H9 (cell line): ENCODE results near the gene MKI67. TPM values are rescaled to one million over a fixed set of nuclear protein-coding genes. Genes with fewer than 3 reads are reported as not detected.

Experiments
- DNase-seq: peaks from one replicate; pipeline ENCODE4 v3.0.0-alpha.2; 2017
- H2AFZ ChIP-seq: one replicate; pipeline ENCODE4 v1.6.1; 2013; ENCODE audit warnings: mild to moderate bottlenecking, low read length, control low read depth, moderate library complexity
- H2AK5ac ChIP-seq: 2 replicates; pipeline ENCODE4 v1.6.1; 2013; ENCODE audit warnings: low read length, control low read depth, mixed read lengths; ENCODE audit not compliant: insufficient read length
- H2BK120ac ChIP-seq: one replicate; pipeline ENCODE4 v1.6.1; 2013; ENCODE audit warnings: low read depth, mild to moderate bottlenecking, low read length, control low read depth, inconsistent platforms; ENCODE audit not compliant: poor library complexity, severe bottlenecking
- H2BK12ac ChIP-seq: 2 replicates; pipeline ENCODE4 v1.6.1; 2013; ENCODE audit warnings: low read length, control low read depth, mixed read lengths, low read depth; ENCODE audit not compliant: insufficient read length
- H2BK15ac ChIP-seq: 2 replicates; pipeline ENCODE4 v1.6.1; 2013; ENCODE audit warnings: low read depth, low read length, control low read depth
- H2BK20ac ChIP-seq: one replicate; pipeline ENCODE4 v1.6.1; 2013; ENCODE audit warnings: low read depth, mild to moderate bottlenecking, low read length, control low read depth, inconsistent platforms; ENCODE audit not compliant: poor library complexity, severe bottlenecking
- H2BK5ac ChIP-seq: 2 replicates; pipeline ENCODE4 v1.6.1; 2013; ENCODE audit warnings: low read length, control low read depth, mixed read lengths; ENCODE audit not compliant: insufficient read length
- H3K14ac ChIP-seq: 2 replicates; pipeline ENCODE4 v1.6.1; 2013; ENCODE audit warnings: low read length, control low read depth; ENCODE audit not compliant: insufficient read depth
- H3K18ac ChIP-seq: 2 replicates; pipeline ENCODE4 v1.6.1; 2013; ENCODE audit warnings: low read depth, mild to moderate bottlenecking, mixed read lengths, low read length, control low read depth; ENCODE audit not compliant: insufficient read length
- H3K23ac ChIP-seq: 2 replicates; pipeline ENCODE4 v1.6.1; 2013; ENCODE audit warnings: low read length, control low read depth, mixed read lengths, low read depth; ENCODE audit not compliant: insufficient read length
- H3K23me2 ChIP-seq: 2 replicates; pipeline ENCODE4 v1.6.1; 2013; ENCODE audit warnings: low read depth, mild to moderate bottlenecking, mixed read lengths, low read length, control low read depth; ENCODE audit not compliant: insufficient read length, poor library complexity, severe bottlenecking
- H3K27ac ChIP-seq: 2 replicates; pipeline ENCODE4 v1.5.1; 2013; ENCODE audit warnings: low read length, control low read depth, mixed read lengths, low read depth; ENCODE audit not compliant: insufficient read length
- H3K27me3 ChIP-seq: 2 replicates; pipeline ENCODE4 v1.6.1; 2013; ENCODE audit warnings: low read length, control low read depth, inconsistent platforms; ENCODE audit not compliant: insufficient read depth
- H3K4ac ChIP-seq: 2 replicates; pipeline ENCODE4 v1.6.1; 2013; ENCODE audit warnings: low read depth, mild to moderate bottlenecking, control low read depth, inconsistent platforms, low read length, moderate library complexity
- H3K4me1 ChIP-seq: 2 replicates; pipeline ENCODE4 v1.6.1; 2013; ENCODE audit warnings: low read length, control low read depth, inconsistent platforms; ENCODE audit not compliant: insufficient read depth
- H3K4me2 ChIP-seq: 2 replicates; pipeline ENCODE4 v1.6.1; 2013; ENCODE audit warnings: low read length, control low read depth, mixed read lengths; ENCODE audit not compliant: insufficient read length, insufficient read depth
- H3K56ac ChIP-seq: 2 replicates; pipeline ENCODE4 v1.6.1; 2013; ENCODE audit warnings: low read depth, mild to moderate bottlenecking, mixed read lengths, low read length, control low read depth; ENCODE audit not compliant: insufficient read length
- H3K79me1 ChIP-seq: 2 replicates; pipeline ENCODE4 v1.6.1; 2013; ENCODE audit warnings: low read depth, mild to moderate bottlenecking, moderate library complexity, low read length, control low read depth, inconsistent platforms; ENCODE audit not compliant: insufficient read depth, poor library complexity, severe bottlenecking
- H3K79me2 ChIP-seq: 2 replicates; pipeline ENCODE4 v1.6.1; 2013; ENCODE audit warnings: low read length, control low read depth, inconsistent platforms; ENCODE audit not compliant: insufficient read depth
- H3K9ac ChIP-seq: 2 replicates; pipeline ENCODE4 v1.6.1; 2013; ENCODE audit warnings: low read length, control low read depth, mixed read lengths; ENCODE audit not compliant: insufficient read length; ENCODE audit errors: extremely low read depth
- H3K9me3 ChIP-seq: one replicate; pipeline ENCODE4 v1.6.1; 2013; ENCODE audit warnings: low read depth, low read length, inconsistent platforms; ENCODE audit not compliant: control insufficient read depth
- H3T11ph ChIP-seq: one replicate; pipeline ENCODE4 v1.6.1; 2013; ENCODE audit warnings: mild to moderate bottlenecking, low read length, control low read depth, inconsistent platforms
- H4K20me1 ChIP-seq: one replicate; pipeline ENCODE4 v1.6.1; 2013; ENCODE audit not compliant: control insufficient read depth, insufficient read length, insufficient read depth
- H4K5ac ChIP-seq: 2 replicates; pipeline ENCODE4 v1.6.1; 2013; ENCODE audit warnings: low read depth, mild to moderate bottlenecking, mixed read lengths, low read length, control low read depth; ENCODE audit not compliant: insufficient read length
- H4K8ac ChIP-seq: replicated peaks from 2 replicates; pipeline ENCODE4 v1.6.1; 2013; ENCODE audit warnings: low read length, control low read depth, mixed read lengths, low read depth; ENCODE audit not compliant: insufficient read length
- H4K91ac ChIP-seq: 2 replicates; pipeline ENCODE4 v1.6.1; 2013; ENCODE audit warnings: low read depth, mild to moderate bottlenecking, moderate library complexity, mixed read lengths, low read length, control low read depth; ENCODE audit not compliant: insufficient read length
- H3K27ac Mint-ChIP-seq, 3 experiments: 2 replicates in 2 of 3; 3 replicates in 1 of 3; pipeline ENCODE4 v1.8.0; 2020 to 2021; ENCODE audit warnings: mixed read lengths in 3 of 3, mild to moderate bottlenecking in 1 of 3, moderate library complexity in 1 of 3
- H3K27me3 Mint-ChIP-seq: 2 replicates; pipeline ENCODE4 v1.8.0; 2021; ENCODE audit warnings: low read depth, mild to moderate bottlenecking, moderate library complexity, mixed read lengths
- H3K36me3 Mint-ChIP-seq, 3 experiments: 2 replicates in 2 of 3; 3 replicates in 1 of 3; pipeline ENCODE4 v1.8.0; 2020 to 2021; ENCODE audit warnings: low read depth in 3 of 3, mixed read lengths in 3 of 3; ENCODE audit not compliant: insufficient read depth in 1 of 3
- H3K4me1 Mint-ChIP-seq, 2 experiments: 2 replicates each; pipeline ENCODE4 v1.8.0; 2020; ENCODE audit warnings: mixed read lengths in 2 of 2
- H3K4me3 Mint-ChIP-seq, 2 experiments: 2 replicates in 1 of 2; 3 replicates in 1 of 2; pipeline ENCODE4 v1.8.0; 2020 to 2021; ENCODE audit warnings: mild to moderate bottlenecking in 2 of 2, mixed read lengths in 2 of 2, moderate library complexity in 1 of 2
- H3K9me3 Mint-ChIP-seq, 2 experiments: 2 replicates in 1 of 2; 3 replicates in 1 of 2; pipeline ENCODE4 v1.8.0; 2020; ENCODE audit warnings: mild to moderate bottlenecking in 2 of 2, mixed read lengths in 2 of 2, moderate library complexity in 1 of 2
- WGBS: extraction: QIAGEN DNeasy Blood & Tissue Kit; methylation state at CpG from one replicate; pipeline ENCODE4 v1.1.7; 2013; ENCODE audit warnings: missing lambda C conversion rate, low lambda C conversion rate, mixed read lengths; ENCODE audit not compliant: insufficient read length; ENCODE audit errors: extremely low coverage; 5-methylcytosine and 5-hydroxymethylcytosine counted together
- total RNA-seq: library from RNA; stranded (reverse); gene quantifications from 2 replicates; pipeline ENCODE4 v1.2.1, GENCODE V29; 2021
- TF ChIP-seq, protein P1 (sequence below): fragments of 200-600 bp; sonication (generic); conservative IDR thresholded peaks from 3 replicates; pipeline ENCODE4 v1.8.0; 2021; ENCODE audit warnings: antibody characterized with exemption, mild to moderate bottlenecking

Gene MKI67
- total RNA-seq, 1 experiment from 2014 or later, result 108 TPM

DNA sequence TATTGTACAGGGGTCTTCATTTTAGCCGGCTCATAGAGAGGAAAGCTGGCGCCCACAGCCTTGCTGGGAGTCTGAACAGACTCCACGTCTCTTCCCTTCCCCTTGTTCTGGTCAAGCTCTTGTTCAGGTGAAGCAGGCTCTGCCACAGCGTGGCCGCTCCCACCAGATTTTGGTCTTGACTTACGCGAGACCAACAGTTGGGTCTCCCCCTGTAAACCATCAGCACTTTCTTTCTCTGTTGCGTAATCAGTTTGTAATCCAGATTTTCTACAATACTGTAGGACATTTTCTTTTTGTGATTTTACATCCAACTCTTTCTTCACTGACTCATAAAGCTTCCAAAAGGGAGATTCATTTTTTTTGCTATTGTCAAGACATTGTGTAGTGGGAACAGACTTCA is 10.9 kb downstream of the MKI67 start:
- Histone ChIP-seq H3K14ac (no peak overlapping the region), H2AFZ (no peak overlapping the region), H3K4ac (no peak overlapping the region), H2BK15ac (no peak overlapping the region), H4K8ac (no peak overlapping the region), H4K20me1 (no peaks in the 10 kb centered on the region), H3K79me1 (no peaks in the 10 kb centered on the region), H3K23me2 (no peaks in the 10 kb centered on the region), H3K9ac (no peak overlapping the region), H3T11ph (no peak overlapping the region), H3K27ac (no peak overlapping the region), H3K79me2 (no peaks in the 10 kb centered on the region), H2BK12ac (no peak overlapping the region), H2AK5ac (no peak overlapping the region), H4K5ac (no peak overlapping the region), H3K23ac (no peak overlapping the region), H3K4me2 (no peak overlapping the region), H3K9me3 (no peaks in the 10 kb centered on the region), H3K18ac (no peak overlapping the region), H2BK20ac (no peak overlapping the region), H2BK5ac (no peak overlapping the region), H4K91ac (no peak overlapping the region), H3K56ac (no peak overlapping the region), H3K27me3 (no peaks in the 10 kb centered on the region), H3K4me1 (no peaks in the 10 kb centered on the region), H2BK120ac (no peak overlapping the region)
- TF ChIP-seq, protein P1, sequence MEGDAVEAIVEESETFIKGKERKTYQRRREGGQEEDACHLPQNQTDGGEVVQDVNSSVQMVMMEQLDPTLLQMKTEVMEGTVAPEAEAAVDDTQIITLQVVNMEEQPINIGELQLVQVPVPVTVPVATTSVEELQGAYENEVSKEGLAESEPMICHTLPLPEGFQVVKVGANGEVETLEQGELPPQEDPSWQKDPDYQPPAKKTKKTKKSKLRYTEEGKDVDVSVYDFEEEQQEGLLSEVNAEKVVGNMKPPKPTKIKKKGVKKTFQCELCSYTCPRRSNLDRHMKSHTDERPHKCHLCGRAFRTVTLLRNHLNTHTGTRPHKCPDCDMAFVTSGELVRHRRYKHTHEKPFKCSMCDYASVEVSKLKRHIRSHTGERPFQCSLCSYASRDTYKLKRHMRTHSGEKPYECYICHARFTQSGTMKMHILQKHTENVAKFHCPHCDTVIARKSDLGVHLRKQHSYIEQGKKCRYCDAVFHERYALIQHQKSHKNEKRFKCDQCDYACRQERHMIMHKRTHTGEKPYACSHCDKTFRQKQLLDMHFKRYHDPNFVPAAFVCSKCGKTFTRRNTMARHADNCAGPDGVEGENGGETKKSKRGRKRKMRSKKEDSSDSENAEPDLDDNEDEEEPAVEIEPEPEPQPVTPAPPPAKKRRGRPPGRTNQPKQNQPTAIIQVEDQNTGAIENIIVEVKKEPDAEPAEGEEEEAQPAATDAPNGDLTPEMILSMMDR, result no peak
- no peak overlapping the region for H3K4me3 Mint-ChIP-seq
- no peaks in the 10 kb centered on the region for H3K4me1 Mint-ChIP-seq
- no peaks in the 10 kb centered on the region for H3K9me3 Mint-ChIP-seq
- WGBS, result no CpG with 5 or more reads among the region's 8 CpGs
- H3K27me3 Mint-ChIP-seq, result no peaks in the 10 kb centered on the region
- H3K36me3 Mint-ChIP-seq, result peaks cover 47 to 84% (median 72%) of the 10 kb centered on the region in 3 experiments
- no peak for DNase-seq
- H3K27ac Mint-ChIP-seq, result no peak overlapping the region
